Measurements from ENCODE around the gene OPCML.

DNA sequence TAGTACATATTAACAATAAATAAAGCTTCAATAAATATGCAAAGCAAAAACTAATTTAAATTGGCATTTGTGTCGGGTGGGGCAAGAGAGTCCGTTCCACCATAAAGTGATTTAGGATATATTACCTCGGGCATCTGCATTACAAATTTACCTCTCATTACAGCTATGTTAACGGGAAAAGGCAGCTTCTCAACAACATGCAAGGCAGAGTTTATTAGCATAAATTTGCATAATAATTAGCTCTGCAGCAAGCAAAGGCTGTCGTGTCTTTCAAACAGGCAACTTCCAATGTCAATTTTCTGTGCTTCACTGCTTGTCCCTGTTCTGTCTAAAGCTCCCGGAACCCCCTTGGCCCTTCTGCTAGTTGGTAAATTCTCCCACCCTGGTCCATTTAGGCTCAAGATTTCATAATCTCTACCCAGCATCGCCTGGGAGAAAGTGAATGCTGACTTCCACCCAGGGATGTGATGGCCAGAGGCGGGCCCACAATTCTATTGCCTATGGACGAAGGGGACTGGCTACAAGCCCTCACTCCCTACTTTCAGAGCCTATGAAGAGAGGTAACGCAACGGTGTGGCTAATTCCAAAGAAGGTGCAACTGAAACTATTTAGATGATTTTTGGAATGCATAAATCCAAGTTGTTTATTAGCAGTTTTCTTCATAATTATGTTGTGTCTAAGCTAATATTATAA is 462.1 kb downstream of the OPCML start:
- TF ChIP-seq, protein P1, sequence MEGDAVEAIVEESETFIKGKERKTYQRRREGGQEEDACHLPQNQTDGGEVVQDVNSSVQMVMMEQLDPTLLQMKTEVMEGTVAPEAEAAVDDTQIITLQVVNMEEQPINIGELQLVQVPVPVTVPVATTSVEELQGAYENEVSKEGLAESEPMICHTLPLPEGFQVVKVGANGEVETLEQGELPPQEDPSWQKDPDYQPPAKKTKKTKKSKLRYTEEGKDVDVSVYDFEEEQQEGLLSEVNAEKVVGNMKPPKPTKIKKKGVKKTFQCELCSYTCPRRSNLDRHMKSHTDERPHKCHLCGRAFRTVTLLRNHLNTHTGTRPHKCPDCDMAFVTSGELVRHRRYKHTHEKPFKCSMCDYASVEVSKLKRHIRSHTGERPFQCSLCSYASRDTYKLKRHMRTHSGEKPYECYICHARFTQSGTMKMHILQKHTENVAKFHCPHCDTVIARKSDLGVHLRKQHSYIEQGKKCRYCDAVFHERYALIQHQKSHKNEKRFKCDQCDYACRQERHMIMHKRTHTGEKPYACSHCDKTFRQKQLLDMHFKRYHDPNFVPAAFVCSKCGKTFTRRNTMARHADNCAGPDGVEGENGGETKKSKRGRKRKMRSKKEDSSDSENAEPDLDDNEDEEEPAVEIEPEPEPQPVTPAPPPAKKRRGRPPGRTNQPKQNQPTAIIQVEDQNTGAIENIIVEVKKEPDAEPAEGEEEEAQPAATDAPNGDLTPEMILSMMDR (IDR thresholded peaks at IDR 0.05; ENCODE audit: low read length) = no peak
- no peak for TF ChIP-seq EZH2phosphoT487 (IDR thresholded peaks at IDR 0.05; ENCODE audit: low read length)
